Uterine smooth muscle cell (primary cell): ENCODE results near the gene PRSS58. TPM values are rescaled to one million over a fixed set of nuclear protein-coding genes. Genes with fewer than 3 reads are reported as not detected.

Experiments used
- total RNA-seq: library from RNA; depleted of rRNA; stranded (reverse); fragments of >200 nt; gene quantifications from 2 replicates; pipeline ENCODE4 v1.2.3, GENCODE V29; 2014

Gene PRSS58, protein sequence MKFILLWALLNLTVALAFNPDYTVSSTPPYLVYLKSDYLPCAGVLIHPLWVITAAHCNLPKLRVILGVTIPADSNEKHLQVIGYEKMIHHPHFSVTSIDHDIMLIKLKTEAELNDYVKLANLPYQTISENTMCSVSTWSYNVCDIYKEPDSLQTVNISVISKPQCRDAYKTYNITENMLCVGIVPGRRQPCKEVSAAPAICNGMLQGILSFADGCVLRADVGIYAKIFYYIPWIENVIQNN
- total RNA-seq: not detected in 2 replicates

DNA sequence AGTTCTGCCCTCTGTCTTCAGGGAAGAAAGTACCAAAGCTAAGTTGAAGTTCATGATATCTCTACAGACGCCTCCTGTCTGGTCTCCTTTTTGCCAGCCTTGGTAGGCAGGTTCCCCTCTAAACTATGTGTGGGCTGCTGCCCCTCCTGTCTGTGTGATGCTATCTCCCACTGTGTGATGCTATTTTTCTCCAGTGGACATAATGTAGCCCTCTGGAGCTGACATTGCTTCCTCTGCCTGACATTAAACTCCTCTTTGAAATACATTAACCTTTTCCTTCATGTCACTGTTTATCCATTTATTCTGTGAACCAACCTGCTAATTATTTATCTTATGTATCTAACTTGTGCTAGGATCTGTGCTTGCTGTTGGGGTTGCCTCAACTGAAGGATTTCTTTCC is at the start of gene PRSS58:
TSS of gene PRSS58 (minus strand) at position 101 of the 400 bp plus-strand sequence. CDS start 351 bp downstream, outside the sequence.

Other genes with a start within 250 kb of the PRSS58 start
- not detected in 2 replicates for gene MGAM2, start 146.3 kb downstream of the PRSS58 start, total RNA-seq